ENCODE results near the gene CDH8.

CDH8 gene, protein sequence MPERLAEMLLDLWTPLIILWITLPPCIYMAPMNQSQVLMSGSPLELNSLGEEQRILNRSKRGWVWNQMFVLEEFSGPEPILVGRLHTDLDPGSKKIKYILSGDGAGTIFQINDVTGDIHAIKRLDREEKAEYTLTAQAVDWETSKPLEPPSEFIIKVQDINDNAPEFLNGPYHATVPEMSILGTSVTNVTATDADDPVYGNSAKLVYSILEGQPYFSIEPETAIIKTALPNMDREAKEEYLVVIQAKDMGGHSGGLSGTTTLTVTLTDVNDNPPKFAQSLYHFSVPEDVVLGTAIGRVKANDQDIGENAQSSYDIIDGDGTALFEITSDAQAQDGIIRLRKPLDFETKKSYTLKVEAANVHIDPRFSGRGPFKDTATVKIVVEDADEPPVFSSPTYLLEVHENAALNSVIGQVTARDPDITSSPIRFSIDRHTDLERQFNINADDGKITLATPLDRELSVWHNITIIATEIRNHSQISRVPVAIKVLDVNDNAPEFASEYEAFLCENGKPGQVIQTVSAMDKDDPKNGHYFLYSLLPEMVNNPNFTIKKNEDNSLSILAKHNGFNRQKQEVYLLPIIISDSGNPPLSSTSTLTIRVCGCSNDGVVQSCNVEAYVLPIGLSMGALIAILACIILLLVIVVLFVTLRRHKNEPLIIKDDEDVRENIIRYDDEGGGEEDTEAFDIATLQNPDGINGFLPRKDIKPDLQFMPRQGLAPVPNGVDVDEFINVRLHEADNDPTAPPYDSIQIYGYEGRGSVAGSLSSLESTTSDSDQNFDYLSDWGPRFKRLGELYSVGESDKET

GRCh38 chr16:62036101-62036801 lies at the start of gene CDH8:
CDH8 (minus strand) TSS chr16:62036438; CDS start chr16:62021403, 15,035 bp downstream.
- peak in 40 of 56 donors; percentile 18 to 83 (median 52) for DNase-seq

DNA sequence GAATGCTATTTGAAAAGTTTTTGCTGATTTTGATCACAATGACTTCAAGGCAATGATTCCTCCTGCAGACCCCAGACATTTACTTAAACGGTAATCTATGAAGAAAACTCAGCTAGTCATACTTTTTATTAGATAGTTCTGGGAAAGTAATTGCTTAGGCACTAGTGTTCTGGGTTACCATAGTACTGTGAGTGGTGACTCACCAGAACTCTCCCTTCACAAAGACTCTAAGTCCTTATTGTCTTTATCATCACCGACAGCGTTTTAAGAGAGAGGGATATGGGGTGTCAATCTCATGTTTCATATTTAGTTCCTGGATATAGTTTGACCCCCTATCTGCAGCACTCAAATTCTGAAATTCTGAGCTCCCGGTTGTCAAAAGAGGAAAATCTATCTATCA lies 43.0 kb upstream of the CDH8 start:
- no peak for DNase-seq

DNA sequence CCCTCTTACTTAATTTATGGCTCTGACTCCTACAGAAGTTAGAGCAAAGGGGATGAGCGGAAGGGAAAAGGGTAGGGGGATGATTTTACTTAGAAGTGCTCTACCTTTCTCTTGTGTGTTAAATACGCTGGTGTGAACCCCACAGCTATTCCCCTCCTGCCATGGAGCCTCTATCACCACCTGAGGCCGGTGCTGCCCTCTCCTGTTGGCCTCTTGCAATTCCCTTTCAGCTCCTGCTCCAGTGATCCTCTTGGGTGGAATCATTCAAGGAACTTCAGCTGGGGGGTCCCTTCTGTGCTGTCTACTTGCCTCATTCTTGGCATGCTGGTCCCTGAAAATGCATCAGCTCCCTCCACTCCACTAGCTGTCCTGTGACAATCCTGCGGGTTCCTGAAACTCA lies 41.8 kb upstream of the CDH8 start:
- peak in 8 of 56 donors; percentile 0 to 19 (median 1) for DNase-seq

GRCh38 chr16:62076886-62077285 lies 40.6 kb upstream of the CDH8 start:
- DNase-seq, result no peak

DNA sequence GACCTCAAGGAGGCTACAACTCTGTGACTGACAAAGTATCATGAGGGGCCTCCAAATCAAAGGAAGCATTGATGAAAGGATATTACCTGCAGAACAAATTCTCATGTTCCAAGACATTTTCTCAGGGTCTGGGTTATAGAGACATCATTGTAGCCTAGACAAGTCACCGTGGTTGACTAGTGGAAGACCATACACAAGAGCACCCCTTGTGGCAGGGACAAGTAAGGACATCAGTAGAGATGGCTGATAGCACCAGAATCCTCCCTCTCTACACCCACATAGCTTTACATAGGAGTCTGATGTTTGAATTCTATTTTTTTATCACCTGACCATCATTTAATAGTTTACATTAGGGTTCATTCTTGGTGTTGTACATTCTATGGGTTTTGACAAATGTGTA lies 32.5 kb upstream of the CDH8 start:
- no peak for DNase-seq

DNA sequence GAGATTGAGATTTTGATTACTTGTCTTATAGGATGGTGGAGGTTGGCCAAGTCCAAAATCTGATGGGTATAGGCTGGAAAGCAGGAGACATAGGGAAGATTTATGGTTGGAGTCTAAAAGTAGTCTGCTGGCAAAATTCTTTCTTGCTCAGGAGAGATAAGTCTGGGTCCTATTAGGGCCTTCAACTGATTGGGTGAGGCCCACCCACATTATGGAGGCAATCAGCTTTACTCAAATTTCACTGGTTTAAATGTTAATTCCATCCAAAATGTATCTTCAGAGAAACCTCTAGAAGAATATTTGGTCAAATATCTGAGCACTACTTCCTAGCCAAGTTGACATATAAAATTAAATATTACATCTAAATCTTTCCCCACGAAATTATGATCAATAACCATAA lies 31.7 kb upstream of the CDH8 start:
- DNase-seq, result no peak

DNA sequence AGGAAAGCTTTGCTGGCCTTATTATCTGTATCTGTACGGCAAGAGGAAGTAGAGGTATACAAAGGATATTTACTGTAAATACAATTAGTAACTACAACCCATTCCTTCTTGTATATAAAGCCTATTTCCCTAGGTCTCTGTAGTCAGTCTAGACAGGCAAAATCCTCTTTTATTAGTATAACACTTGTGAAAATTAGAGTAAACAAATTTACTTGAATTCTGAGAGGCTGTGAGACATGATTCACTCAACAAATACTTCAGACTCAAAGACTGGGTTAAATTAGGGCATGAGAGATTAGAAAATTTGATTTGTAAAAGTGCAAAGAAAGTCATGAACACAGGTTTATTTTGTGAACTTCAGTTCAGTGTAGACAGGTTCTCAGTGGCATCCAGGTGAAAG lies 30.9 kb upstream of the CDH8 start:
- no peak for DNase-seq

- no peak for DNase-seq
Observed at GRCh38 chr16:62066747-62067146, 30.5 kb upstream of the CDH8 start.

- DNase-seq, result no peak
Observed at GRCh38 chr16:62064173-62064572, 27.9 kb upstream of the CDH8 start.

GRCh38 chr16:62060089-62060488 lies 23.9 kb upstream of the CDH8 start:
- DNase-seq, result no peak

DNA sequence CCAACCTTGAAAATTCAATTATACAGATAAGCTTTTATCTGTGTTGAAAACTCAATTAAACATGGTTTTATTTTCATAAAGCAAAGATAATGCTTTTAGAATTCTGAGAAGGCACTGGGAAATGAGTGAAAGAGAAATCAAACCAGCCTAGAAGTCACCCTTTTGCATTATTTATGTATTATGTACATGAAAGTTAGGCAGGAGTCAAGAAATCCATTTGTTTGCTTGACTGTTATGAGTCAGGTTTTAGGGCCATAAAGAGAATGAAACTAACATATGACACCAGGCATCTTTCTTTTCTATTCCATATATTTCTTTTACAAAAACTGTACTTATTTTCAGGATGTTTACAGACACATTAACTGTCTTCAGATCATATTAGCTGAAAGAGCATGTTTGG lies 23.3 kb upstream of the CDH8 start:
- DNase-seq, result no peak

DNA sequence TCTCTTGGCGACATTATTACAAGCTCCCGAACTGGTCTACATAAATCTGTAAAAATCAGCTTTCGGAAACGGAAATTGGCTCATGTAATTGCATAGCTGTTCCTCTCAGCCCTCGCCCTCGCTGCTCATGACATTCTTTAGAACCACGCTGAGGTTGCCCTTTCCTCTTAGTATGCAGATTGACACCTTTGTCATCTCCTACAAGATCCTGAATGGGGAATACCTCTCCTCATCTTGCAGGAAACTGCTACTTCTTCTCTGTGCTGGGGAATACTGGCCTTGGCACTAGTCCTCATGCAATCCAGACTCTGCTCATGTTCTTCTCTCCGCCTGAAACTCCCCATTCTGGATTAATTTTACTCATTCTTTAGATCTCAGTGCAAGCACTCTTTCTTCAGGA lies 22.2 kb upstream of the CDH8 start:
- DNase-seq, result no peak

DNA sequence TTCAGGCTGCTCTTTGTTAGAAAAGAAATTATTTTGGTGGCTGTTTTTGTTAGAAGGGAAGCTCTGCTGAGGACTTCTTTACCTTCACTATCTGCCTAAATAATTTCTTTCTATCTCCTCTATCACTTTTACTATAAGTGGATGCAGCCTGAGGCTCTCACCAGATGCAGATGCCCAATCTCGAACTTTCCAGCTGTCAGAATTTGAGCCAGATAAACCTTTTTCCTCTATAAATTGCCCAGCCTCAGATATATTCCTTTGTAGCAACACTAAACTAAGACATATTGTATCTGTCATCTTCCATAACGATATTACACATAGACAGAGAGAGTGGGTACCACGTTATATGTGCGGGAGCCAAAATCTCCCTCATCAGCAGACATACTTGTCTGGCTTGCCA lies 15.7 kb upstream of the CDH8 start:
- DNase-seq, result no peak

- DNase-seq, result no peak
Observed at GRCh38 chr16:62050793-62051192, 14.6 kb upstream of the CDH8 start.

DNA sequence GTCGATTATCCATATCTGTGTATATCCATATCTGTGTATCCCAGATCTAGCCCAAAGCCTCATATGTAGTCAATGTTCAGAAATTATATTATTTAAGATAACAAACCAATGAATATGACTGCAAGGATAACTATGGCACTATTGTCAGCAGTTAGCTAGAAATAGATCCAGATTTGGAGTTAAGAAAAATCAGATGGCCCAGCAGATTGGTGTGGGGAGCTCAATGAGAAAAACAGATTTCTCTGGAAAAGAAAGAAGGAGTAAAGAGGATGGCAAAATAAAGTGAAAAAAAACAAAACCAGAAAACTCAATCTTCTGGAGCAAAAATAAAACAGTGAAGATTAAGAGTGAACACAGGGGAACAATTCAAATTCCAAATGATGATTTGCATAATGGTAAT lies 10.6 kb upstream of the CDH8 start:
- no peak for DNase-seq

- peak in 32 of 56 donors; percentile 3 to 77 (median 33) for DNase-seq
Observed at GRCh38 chr16:62041401-62041800, 5.2 kb upstream of the CDH8 start.

DNA sequence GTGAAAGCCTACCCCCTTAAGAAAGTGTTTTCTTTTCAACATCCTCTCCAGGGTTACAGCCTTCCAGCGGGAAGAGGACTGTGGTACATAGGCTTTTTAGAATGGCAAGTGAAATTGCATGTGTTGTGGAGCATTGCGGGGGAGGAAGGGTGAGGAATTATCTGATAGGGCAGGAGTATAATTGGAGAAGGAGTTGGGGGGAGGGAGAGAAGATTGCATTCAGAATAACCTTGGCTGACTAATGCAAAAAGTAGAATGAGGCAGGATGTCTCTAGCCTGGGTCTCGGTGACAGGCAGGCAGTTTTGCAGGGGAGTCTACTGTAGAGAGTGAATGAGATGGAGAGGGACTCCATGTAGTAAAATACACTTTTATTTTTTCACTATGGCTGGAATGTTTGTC lies 2.4 kb upstream of the CDH8 start:
- DNase-seq, result peak in 14 of 56 donors; percentile 14 to 58 (median 32)

DNA sequence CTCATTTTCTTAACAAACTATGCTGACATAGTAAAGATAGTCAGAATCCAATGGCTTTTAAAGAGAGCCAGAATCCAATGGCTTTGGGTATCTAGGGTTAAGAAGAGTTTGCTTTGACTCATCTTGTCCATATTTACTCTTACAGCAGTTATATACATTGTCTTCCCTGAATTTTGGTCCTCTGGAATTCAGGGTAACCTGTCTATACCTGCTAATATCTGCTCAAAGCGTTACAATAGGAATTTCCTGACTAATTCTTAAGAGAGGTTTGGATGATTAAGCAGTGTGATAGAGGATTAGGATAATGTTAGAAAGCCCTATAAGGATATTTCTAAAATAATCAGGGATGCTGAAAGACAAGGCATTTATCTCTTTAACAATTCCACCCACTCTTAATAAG lies 2.0 kb upstream of the CDH8 start:
- DNase-seq, result no peak

- no peak for DNase-seq
Observed at GRCh38 chr16:62036802-62037135, 531 bp upstream of the CDH8 start.

DNA sequence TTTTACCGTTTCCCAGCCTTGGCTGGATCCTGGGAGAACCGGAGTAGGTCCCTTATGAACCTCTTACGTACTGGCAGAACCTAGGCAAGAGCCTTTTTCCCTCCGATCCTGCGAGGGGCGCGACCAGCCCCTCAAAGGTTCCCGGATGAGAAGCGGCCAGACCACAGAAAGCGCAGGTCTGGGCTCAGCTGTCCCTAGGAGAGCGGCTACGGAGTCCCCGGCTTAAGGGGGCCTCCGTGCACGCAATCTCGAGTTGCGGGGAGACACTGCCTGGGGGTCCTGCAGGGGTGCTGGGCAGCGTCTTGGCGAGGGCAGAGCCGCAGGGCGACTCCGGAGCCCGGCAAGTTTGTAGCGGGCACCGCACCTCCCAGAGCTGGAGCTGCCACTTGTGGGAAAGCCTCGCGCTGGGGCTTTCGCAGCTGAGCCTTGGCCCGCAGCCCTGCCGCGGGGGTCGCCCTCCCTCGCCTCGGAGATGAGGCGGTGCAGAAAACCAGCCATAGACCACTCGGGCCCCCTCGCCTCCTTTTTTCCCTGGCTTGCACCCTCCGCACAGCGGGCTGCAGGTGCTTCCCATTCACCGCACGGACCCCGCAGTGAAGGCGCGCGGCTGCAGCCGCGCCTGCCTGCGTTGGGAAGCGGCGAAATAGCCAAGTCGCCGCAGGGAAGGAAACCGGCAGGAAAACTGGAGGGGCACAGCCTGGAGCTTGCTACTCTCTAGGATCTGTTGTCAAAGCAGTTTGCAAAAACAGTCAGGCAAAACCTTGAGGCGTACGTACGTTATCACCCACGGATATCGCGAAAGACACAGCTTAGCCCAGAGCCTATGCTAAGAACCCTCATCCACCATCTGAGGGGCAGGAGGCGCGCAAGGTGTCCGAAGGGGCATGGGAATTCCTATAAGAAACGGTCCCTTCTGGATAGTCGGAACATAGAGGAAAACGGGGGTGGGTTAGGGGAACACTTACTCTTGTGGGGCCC lies 834 bp downstream of the CDH8 start:
- DNase-seq, result peak in 20 of 56 donors; percentile 34 to 70 (median 48)

Measured in nucleus accumbens (tissue), 56 donors.